ENCODE measurements around the gene PITPNB.

PITPNB gene

DNA sequence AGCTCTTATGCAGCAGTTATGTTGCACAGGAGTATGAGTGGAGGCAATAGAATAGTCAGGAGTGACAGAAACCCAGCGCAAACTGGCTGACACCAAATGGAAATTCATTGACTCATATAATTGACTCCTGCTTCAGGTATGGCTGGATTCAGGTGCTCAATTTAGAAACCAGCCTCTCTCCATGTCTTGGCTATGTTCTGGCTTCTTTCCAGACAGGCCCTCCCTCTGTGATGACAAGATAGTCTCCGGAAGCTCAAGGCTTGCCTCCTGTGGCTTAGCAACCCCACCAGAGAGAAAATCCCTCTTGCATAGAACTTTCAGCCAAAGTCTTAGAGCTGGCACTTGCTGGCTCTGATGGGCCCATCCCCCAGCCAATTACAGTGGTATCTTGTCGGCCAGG lies 89.4 kb downstream of the PITPNB start:
- no peak for DNase-seq (ENCODE audit: low spot score)

DNA sequence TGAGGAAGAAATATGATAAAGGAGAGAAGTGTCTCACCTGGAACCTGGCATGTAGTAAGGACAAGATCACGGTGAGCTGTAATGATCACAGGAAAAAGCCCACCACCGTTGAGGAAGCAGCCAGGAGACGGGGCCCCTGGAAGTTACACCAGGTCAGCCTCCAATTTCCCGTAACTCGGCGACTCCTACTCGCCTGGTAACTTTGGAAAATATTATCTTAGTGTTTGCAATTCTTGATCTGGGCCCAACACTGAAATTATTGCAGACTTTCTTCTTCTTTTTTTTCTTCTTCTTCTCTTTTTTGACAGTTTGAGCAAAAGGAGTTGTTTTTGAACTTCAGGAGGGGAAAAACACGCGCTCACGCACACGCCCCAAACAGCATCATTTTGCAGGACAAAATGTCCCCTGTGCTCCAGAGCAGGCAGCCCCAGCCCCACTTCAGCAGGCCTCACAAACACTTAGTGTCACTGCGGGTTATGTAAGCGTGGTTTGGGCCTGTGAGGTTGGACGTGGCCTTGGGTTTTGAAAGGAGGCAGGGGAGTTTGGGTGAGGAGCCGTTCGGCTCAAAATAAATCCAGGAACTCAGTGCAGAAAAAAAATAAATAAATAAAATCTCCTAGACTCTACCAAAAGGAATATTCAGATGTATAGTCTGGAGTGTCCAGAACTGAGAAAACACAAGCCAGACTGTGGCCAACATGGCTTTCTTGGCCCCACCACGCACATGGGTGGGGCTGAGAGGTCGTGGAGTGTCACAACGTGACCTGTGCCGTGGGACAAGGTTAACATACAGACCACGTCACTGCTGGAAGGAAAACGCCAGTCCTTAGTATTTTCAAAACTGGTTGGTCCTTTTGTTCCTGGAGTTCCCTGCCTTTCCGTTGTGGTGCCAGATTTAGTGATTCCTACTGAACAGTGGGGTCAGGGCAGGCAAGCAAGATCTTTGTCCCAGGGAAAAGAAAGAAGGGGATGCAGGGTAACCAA lies 91.2 kb downstream of the PITPNB start:
- no peak for DNase-seq (ENCODE audit: low spot score)

DNA sequence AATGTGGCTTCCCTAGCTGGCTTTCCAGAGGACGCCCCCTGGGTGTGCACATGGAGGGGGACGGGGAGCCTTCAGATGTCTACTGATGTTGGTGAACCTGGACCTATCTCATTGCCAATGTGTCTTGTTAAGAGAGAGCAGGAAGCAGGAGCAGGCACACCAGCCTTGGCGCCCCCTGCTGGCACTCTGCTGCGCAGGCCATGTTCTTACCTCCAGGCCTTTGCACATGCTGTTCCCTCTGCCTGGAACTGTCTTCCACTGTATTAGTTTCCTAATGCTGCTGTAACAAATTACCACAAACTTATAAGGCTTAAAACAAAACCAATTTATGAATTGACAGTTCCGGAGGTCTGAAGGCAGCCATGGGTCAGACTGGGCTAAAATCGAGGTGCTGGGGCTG lies 93.9 kb downstream of the PITPNB start:
- peak; percentile 14 for DNase-seq (ENCODE audit: low spot score)

DNA sequence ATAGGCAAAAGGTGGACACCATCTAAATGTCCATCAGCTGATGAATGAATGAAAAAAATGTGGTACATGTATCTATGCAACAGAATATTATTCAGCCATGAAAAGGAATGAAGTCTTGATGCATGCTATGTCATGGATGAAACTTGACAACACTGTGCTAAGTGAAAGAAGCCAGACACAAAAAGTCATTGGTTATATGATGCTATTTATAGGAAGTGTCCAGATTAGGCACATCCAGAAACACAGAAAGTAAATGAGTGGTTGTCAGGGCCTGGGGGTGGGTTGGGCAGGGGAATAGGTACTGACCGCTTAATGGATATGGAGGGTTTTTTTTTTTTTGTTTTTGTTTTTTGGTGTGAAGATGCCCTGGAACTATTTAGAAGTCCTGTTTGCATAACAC lies 95.8 kb downstream of the PITPNB start:
- no peak for DNase-seq (ENCODE audit: low spot score)

DNA sequence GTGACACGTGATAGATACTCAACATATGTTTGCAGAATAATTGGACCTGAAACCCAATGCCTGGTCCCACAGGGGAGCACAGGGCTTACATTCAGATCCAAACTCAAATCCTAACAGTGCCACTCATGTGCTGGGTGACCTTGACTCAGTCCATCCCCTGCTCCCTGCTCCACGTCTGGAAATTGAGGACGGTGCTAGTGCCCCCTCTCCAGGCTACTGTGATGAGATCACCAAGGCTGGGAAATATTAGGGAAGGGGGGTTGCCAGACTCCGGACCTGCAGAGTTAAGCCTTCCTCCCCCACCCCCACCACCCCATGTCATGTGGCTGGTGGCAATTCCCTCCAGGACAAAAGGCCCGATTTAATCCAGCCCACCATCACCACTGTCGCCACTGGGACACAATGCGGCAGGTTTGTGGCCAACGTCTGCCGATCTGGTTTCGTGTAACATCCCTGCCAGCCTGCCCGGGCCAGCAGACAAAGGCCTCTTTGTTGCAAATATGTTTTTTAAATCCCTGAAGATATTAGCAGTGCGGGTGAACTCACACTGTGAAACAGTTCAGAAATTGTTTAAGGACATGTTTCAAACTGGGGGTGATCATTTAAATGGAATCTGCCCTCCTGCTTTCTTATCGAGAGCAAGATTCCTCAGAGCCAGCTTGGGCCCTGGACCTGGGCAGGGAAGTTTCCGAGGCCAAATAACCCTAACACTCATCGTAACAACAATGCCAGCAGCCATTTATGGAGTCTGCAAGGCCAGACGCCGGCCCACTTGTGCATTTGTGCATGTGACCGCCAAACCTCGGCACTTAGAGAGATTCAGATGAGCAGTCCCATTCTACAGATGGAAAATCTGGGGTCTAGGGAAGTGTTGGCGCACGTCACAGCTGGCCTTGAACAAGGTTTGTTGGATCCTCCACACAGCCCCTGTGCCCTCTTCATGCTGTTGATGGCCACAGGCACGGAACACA lies 97.9 kb downstream of the PITPNB start:
- DNase-seq (ENCODE audit: low spot score), result no peak

DNA sequence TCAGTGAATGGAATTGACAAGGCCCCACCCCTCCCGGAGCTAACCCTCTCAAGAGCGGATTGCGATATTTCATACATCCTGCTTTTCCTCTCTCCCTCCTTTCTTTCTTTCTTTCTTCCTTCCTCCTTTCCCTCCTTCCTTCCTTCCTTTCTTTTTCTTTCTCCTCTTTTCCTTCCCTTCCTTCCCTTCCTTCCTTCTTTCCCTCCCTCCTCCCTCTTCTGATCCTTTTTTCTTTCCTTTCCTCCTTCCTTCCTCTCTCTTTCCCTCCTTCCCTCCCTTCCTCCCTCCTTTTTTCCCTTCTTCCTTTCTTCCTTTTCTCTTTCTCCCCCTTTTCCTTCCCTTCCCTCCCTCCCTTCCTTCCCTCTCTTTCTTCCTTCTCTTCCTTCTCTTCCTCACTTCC lies 102.5 kb downstream of the PITPNB start:
- no peak for DNase-seq (ENCODE audit: low spot score)

DNA sequence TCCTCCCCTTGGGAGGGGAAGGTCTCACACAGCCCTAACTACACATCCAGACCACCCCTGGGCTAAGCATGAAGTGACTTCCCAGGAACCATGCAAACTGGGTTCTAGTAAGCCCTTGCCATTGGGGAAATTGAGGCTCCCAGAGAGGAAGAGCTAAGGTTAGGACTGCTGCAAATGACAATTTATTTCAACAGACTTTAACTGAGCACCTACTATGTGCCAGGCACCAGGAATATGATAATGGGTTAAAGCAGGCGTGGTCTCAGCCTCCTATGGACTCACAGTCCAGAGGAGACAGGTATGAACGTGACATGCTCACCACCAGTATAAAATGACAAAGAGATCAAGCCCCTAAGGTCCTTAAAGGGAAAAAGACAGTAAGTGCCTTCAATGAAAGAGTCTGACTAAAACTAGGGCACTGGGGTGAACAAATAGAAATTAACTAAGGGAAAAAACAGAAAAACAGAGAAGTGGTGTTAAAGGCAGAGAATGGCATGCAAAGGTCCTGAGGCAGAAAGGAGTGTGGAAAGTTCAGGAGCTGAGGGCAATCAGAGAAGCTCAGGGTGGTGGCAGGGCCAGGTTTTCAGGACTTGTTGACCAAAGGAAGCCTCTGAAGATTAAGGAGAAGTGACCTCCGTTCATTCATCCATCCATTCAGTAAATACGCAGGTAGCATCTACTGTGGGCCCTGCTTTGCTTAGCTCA lies 103.1 kb downstream of the PITPNB start:
- no peak for DNase-seq (ENCODE audit: low spot score)

DNA sequence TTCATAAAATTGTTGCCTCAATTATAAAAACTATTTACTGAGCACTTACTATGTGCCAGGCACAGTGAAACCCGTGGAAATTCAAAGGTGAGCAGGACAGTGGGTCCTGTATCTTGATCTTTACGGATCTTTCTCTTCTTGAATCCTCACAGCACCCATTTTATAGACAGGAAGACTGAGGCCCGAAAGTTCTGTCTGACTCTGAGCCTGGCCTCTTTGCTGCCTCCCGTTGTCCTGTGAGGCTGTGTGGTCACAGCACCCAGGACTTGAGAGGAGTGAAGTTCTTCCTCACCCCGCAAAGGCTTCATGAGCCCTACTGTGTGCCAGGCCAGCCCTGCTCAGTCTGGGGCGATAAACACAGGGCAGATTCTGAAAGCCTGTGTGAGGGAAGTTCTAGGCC lies 104.1 kb downstream of the PITPNB start:
- DNase-seq (ENCODE audit: low spot score), result no peak

DNA sequence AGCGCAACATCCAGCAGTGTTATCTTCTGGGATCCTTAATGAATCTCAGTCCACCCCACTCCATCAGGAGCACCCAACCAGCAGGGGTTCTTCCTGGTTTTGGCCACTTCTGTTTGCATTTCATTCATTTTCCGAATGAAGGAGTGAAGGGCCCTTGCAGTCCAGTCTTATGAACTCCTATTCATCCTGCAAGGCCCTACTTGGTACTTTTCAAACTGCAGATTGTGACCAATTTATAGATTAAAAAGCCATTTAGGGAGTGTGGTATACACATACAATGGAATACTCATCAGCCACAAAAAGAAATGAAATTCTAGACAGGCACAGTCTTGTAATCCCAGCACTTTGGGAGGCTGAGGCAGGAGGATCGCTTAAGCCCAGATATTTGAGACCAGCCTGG lies 107.3 kb downstream of the PITPNB start:
- DNase-seq (ENCODE audit: low spot score), result no peak

DNA sequence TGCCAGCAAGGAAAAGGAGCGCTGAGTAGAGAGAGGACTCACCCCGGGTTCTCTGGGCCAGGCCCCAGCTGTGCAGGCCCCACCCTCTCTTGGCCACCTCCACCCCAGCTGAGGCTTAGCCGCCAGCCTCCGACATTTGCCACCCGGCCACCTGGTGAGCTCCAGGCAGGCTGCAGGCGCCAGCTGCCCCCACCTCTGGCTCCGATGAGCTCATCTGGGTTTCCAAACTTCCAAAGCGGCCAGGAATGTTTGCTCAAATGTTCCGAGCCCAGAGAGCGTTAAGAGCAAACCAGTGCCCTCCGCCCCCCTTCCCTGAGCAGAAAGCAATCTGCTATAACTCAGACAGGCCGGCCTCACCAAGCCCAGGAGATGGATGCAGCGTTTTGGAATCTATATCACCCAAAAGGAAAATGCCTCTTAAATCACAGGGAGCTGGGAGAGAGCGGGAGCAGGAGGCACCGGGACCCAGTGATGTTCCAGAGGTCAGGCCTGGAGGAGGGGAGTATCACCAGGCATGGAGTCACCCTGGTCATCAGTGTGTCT lies 108.4 kb downstream of the PITPNB start:
- DNase-seq (ENCODE audit: low spot score), result no peak

DNA sequence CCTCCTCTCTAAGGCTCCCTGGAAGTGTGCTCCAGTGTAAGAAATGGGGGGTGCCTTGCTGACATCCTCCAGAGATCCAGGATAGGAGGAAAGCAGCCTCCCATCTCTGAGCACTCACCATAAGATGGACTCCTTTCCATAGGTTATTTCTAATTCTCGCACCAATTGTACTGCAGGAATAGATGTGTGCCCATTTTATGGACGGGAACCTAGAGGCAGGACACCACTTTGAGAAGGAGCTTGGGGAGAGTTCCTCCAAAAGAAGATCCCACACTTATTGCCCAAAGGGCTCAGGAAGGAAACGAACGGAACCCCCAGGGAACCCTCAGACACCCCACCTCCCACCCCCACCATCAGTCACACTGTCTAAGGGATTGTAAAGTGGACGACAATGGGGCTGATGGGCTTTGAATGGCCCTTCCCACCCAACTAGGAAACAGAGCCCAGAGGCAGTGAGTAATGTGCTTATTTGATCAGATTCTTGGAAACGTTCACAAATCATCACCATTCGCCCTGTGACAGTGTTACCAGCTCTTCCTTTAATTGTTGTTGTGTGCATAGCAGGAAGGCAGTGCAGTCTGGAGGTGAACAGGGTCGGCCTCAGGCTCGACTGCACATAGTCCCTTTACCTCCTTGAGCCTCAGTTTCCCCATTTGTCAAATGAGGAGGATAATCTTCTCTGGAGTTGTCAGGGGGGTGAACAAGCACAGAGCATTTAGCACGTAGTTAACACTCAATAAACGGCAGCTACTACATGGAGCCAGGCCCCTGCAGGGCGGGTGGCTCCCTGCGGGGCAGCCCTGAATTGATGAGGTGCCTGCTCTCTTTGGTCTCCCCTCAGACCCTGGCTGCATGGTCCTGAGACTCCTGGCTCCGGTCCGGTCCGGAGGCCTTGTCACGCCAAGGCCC lies 109.1 kb downstream of the PITPNB start:
- no peak for DNase-seq (ENCODE audit: low spot score)

DNA sequence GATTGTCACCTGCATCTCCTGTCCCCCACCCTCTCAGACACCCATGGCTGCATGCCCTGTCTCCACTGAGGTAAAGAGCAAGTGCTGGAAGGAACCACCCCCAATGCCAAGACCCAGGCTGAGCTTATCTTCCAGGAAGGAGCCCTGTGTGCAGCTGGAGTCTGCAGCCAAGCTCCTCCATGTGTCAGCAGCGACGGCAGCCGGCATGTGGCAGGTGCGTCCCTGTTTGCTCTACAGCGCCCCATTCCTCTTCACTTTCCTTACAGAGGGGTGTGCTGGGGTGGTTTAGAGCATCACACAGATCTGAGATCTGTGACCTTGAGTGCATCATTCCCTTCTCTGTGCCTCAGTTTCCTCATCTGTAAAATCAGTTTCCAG lies 109.8 kb downstream of the PITPNB start:
- DNase-seq (ENCODE audit: low spot score), result no peak

DNA sequence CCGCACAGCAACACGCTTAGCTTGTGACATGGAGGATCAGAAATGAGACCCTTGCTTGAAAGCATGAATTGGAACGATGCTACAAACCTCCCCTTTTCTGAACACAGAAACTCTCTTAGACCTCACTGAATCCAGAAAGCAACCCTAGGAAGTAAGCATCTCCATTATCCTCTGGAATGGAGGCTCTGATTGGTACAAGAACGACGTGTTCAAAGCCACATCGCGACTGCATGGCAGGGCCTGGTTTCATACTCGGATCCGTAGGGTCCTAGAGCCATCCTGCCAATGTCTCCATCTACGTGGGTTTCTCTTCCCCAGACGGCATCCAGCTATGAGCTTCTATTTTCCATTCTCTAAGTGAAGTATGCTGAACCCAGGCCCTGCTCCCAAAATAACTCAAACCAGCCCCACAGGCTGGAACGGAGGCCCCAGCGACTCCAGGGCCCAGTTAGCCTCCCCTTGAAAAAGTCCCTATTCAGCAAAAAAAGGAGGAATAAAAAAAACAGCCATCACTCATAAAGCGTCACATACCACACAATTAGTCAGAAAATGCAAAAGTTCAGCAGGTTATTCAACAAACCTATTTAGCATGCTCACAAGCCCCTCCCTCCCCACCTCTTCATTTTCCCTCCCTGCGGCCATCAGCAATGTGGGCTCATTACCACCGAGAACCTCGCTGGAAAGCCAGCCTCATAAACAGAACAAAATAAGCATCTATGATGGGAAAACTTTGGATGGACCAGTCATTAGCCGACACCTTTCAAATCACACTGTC lies 110.4 kb downstream of the PITPNB start:
- DNase-seq (ENCODE audit: low spot score), result no peak

DNA sequence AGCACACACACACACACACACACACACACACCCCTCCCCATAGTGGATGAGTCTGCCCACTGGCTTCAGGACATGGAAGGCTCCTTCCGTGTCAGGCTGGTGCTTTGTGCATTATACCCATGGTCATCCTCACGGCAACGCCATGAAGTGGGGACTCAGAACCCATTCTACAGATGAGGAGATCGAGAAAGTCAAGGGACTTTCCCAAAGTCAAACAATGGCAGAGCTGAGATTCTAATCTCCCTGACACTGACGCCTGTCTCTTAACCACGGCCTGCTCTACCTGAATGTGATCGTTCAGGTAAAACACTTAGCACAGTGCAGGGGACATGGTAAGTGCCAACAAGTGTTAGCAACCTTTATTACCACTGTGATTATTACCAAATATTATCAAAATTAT lies 113.2 kb downstream of the PITPNB start:
- DNase-seq (ENCODE audit: low spot score), result no peak

DNA sequence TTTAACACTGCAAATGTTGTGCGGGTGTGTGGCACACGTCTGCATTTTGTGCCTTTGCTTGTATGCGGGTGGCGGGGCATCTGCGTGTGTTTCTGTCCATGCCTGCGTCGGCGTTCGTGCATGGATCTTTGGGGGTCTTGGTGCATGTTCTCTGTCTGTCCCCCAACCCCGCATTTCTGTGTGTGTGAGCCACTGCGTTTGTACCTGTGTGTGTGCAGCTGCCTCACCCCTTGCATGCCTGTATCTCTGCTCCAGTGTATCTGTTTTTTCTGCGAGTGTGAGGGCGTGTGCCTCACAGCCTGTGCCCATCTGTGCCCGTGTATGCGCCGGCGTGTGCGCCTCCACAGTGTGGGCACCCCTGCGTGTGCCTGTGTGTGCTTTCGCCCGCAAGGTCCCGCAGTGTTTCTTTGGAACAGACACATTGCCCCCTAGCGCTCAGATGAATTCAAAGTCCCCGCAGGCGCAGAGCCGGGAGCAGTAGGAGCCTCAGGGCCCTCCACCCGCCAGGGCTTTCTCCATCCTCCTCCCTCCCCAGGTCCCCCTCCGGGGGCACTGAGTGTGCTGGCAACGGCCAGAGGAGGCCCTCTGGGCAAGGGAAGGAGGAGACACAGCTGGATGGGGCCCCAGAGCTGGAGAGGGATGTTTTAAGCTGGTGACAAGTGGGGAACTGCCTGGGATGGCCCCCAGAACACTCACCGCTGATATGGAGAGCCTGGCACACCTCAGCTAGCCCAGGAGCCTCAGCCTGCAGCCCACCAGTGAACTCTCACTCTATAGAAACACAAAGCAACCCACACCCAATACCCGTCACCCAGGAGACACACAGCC lies 114.4 kb downstream of the PITPNB start:
- peak; percentile 13 for DNase-seq (ENCODE audit: low spot score)

DNA sequence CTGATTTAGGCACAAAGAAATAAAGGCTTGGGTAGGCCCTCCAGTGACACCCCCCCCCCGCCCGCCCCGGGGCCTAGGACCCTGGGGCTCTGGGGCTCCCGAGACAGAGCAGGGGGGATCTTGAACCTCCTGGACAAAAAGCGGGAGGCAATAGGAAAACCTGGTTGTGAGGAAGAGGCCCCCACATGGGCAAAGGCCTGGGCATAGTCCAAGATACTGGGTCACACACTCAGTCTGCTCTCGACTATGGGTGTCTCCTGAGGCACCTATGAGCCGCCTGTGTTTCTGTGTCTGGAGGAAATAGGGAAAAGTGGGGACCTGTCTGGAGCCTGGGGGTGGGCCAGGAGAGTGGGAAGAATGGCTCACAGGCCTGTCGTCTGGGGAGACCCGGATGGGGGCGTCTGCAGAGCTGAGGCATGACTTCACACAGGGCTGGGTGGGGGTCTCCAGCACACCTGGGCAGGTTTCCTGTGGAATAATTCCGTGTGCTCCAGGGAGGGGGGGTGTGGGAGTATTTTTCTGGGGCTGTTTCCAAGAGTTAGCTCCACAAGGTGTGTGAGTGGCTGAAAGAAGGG lies 115.1 kb downstream of the PITPNB start:
- no peak for DNase-seq (ENCODE audit: low spot score)

DNA sequence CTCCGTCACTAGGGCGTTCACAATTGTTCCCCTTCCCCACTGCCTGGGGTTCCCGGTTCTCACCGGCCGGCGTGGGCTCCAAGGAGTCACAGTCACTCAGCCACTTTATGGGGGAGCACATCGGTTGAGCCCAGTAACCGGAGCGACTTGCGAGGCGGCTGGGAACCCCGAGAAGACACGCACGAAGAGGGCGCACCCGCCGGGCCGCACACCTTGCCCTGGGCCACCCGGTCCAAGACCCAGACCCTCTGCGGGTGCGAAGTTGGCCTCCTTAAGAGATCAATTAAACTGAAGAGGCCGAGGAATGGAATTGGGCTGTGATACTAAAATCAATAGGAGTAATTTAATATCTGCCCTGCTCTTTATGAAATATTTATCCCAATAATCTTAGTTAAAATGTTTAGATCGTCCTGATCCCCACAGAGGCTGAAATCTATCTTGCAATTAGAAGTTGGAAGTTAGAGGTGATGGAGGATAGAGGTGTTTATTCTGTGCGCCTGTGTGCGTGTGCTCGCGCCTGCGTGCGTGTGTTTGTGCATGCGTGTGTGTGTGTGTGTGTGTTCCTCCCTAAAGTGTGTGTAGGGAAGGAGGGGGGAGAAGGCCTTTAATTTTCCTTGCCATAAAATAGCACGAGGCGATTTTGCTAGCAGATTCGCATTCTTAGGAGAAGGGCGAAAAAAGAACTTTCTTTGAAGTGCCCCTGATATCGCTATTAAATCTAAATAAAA lies 116.5 kb downstream of the PITPNB start:
- DNase-seq (ENCODE audit: low spot score), result no peak
